ENCODE measurements around the gene CGA.
"Not testable (repeated sequence)": the region's sequence is repeated elsewhere in the genome, so short reads cannot be mapped to it uniquely, and the experiment has no call there.

Gene CGA

DNA sequence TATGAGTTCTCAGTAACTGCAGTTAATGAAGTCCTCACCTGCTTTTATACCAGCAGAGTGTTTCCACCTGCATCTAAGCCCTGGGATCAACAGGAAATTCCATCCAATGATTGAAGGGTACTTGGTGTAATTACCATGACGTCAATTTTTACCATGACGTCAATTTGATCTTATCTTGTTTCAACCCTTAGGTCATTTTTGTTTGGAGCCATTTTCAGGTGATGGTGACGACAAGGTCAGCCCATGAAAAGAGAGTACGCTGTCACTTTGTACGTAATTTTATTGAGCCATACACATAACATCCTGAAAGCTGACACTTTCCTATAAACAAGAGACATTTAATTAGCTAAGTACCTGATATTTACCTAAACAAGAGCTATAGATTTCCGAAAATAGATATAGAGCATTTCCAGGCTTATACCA lies at the start of gene CGA:
CGA (minus strand) TSS at position 20 of the 423 bp plus-strand sequence. CDS start 6,906 bp downstream, outside the sequence.
- DNase-seq (ENCODE audit: low read depth) = no peak
- TF ChIP-seq, protein P1, sequence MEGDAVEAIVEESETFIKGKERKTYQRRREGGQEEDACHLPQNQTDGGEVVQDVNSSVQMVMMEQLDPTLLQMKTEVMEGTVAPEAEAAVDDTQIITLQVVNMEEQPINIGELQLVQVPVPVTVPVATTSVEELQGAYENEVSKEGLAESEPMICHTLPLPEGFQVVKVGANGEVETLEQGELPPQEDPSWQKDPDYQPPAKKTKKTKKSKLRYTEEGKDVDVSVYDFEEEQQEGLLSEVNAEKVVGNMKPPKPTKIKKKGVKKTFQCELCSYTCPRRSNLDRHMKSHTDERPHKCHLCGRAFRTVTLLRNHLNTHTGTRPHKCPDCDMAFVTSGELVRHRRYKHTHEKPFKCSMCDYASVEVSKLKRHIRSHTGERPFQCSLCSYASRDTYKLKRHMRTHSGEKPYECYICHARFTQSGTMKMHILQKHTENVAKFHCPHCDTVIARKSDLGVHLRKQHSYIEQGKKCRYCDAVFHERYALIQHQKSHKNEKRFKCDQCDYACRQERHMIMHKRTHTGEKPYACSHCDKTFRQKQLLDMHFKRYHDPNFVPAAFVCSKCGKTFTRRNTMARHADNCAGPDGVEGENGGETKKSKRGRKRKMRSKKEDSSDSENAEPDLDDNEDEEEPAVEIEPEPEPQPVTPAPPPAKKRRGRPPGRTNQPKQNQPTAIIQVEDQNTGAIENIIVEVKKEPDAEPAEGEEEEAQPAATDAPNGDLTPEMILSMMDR (IDR thresholded peaks at IDR 0.05; ENCODE audit: low read depth, low read length, missing control alignments) = no peak
- no peak within 1 kb of the TSS for H3K4me3 ChIP-seq (ENCODE audit: low read depth, low read length)

DNA sequence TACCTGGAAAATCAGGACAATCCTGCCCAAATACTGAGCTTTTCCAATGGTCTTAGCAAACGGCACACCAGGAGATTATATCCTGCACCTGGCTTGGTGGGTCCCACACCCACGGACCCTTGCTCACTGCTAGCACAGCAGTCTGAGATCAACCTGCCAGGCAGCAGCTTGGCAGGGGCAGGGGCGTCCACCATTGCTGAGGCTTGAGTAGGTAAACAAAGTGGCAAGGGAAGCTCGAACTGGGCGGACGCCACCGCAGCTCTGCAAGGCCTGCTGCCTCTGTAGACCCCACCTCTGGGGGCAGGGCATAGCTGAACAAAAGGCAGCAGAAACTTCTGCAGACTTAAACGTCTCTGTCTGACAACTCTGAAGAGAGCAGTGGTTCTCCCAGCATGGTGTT lies 45.0 kb upstream of the CGA start:
- DNase-seq (ENCODE audit: low read depth); H3K4me3 ChIP-seq (ENCODE audit: low read depth, low read length): not testable (repeated sequence)

DNA sequence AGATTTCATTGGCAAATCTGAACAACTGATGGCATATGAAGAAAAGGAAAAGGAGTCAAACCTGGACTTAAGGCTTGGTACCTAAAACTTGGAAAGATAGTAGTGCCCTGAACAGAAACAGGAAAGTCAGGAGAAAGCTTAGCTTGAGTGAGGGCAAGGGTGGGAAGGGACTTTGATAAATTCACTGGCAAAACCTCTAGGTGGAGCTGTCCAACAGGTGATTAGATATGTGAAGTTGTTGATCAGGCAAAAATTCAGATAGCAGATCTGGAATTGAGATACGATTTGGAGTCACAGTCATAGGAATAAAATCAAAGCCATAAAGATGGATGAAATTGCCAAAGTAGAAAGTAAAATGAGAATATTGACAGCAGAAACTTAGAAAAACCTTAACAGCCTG lies 44.3 kb upstream of the CGA start:
- DNase-seq (ENCODE audit: low read depth) = no peak
- TF ChIP-seq, protein P1 (IDR thresholded peaks at IDR 0.05; ENCODE audit: low read depth, low read length, missing control alignments) = peak; percentile 76

DNA sequence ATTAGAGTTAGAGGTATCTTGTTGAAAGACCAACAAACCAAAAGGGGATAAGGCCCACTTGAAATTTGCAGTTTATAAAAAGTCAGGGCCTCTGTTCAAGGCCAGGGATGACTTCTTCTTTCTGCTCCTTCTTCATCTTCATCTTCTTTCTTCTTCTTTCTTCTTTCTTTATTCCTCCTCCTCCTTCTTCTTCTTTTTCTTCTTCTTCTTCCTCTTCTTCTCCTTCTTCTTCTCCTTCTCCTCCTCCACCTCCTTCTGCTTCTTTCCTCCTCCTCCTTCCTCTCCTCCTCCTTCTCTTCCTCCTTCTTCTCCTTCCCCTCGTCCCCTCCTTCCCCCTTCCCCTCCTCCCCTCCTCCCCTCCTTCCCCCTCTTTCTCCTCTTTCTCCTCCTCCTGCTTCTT lies 42.1 kb upstream of the CGA start:
- DNase-seq (ENCODE audit: low read depth) = no peak
- TF ChIP-seq, protein P1 (IDR thresholded peaks at IDR 0.05; ENCODE audit: low read depth, low read length, missing control alignments) = no peak
- no peak overlapping the region for H3K4me3 ChIP-seq (ENCODE audit: low read depth, low read length)

More for the DNA sequence above, 44.3 kb upstream of the CGA start:
- no peak overlapping the region for H3K4me3 ChIP-seq (ENCODE audit: low read depth, low read length)

DNA sequence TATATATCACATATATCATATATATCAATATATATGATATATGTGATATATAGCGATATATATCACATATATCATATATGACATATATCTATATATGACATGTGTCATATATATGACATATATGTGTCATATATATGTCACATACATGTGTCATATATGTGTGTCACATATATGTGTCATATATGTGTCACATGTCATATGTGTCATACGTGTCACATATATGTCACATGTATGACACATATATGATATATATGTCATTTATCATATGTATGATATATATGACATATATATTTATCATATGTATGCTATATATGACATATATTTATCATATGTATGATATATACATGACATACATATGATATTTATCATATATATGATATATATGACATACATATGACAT lies 32.8 kb upstream of the CGA start:
- DNase-seq (ENCODE audit: low read depth) = no peak
- TF ChIP-seq, protein P1 (IDR thresholded peaks at IDR 0.05; ENCODE audit: low read depth, low read length, missing control alignments) = no peak
- no peak overlapping the region for H3K4me3 ChIP-seq (ENCODE audit: low read depth, low read length)

DNA sequence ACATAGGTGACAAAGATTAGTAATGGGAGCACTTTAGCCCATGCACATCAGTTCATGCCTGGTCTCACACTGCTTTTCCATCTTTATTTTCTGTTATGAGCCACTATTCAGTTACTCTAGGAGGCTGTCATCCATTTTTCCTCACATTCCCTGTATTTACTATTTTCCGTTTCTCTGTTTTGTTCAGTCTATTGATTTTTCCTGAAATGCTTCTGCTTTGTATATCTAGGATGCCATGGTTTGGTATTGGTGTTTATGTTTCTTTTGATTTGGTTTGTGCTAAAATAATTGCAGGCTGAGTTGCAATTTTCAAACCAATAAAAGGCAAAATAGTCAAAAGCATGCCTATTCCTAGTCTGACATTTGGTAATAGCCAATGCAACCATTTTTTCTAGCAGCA lies 31.6 kb upstream of the CGA start:
- DNase-seq (ENCODE audit: low read depth) = no peak

DNA sequence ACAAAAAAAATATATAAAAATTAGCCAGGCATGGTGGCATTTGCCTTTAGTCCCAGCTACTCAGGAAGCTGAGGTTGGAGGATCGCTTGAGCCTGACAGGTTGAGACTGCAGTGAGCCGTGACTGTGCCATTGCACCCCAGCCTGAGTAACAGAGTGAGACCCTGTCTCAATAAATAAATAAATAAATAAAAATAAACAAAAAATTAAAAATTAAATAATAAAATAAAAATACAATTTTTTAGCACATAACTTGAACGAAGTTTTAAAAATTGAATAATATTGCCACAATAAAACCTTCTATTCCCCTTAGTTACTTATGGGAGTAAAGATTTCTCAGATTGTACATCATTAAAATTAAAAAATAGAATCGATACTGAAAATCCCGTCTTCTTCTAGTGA lies 29.2 kb upstream of the CGA start:
- TF ChIP-seq, protein P1 (IDR thresholded peaks at IDR 0.05; ENCODE audit: low read depth, low read length, missing control alignments) = no peak
- no peak overlapping the region for H3K4me3 ChIP-seq (ENCODE audit: low read depth, low read length)
- DNase-seq (ENCODE audit: low read depth) = no peak

More for the DNA sequence above, 31.6 kb upstream of the CGA start:
- TF ChIP-seq, protein P1 (IDR thresholded peaks at IDR 0.05; ENCODE audit: low read depth, low read length, missing control alignments) = no peak
- no peak overlapping the region for H3K4me3 ChIP-seq (ENCODE audit: low read depth, low read length)

All from GM12864 (cell line).